IMR-90 (cell line): ENCODE data around the gene OR5AC2. TPM values are rescaled to one million over a fixed set of nuclear protein-coding genes. Genes with fewer than 3 reads are reported as not detected.

Experiments
- ATAC-seq: fragments of 200-7000 bp; cut with Tn5 transposase; 2 replicates; pipeline ENCODE4 v1.9.1; 2020; ENCODE audit warnings: low read depth, mild to moderate bottlenecking, moderate library complexity
- BruUV-seq: library from RNA; stranded (reverse); fragments of 400-500 nt; replicated peaks from 2 replicates; lab custom pipeline; 2021; lab: Mats Ljungman, UMichigan
- CTCF ChIA-PET: fragments of 300-600 bp; formaldehyde crosslinking; extraction: SDS; loops from one replicate; lab custom pipeline; 2021; ENCODE audit warnings: antibody characterized with exemption; lab: Yijun Ruan, JAX
- POLR2A ChIA-PET: fragments of 300-600 bp; sonication (Branson Sonifier 250); formaldehyde crosslinking; loops from one replicate; lab custom pipeline; 2022; ENCODE audit warnings: antibody characterized with exemption; ENCODE audit not compliant: unreplicated experiment; lab: Charles Lee
- DNase-seq: peaks from one replicate; pipeline ENCODE4 v3.0.0; 2013
- H2AFZ ChIP-seq: replicated peaks from 2 replicates; pipeline ENCODE3; 2013; ENCODE audit warnings: low read length, mild to moderate bottlenecking; ENCODE audit not compliant: poor library complexity
- H2AK5ac ChIP-seq: 2 replicates; pipeline ENCODE4 v1.6.1; 2013; ENCODE audit warnings: low read depth, low read length, inconsistent platforms
- H2AK9ac ChIP-seq: replicated peaks from 2 replicates; pipeline ENCODE3; 2013; ENCODE audit warnings: mild to moderate bottlenecking, low read depth, low read length, moderate library complexity; ENCODE audit not compliant: poor library complexity
- H2BK120ac ChIP-seq: 2 replicates; pipeline ENCODE4 v1.6.1; 2013; ENCODE audit warnings: low read depth, low read length, inconsistent platforms
- H2BK15ac ChIP-seq: 3 replicates; pipeline ENCODE4 v1.6.1; 2013; ENCODE audit warnings: low read depth, low read length, inconsistent platforms
- H2BK20ac ChIP-seq: 2 replicates; pipeline ENCODE4 v1.6.1; 2013; ENCODE audit warnings: low read depth, mild to moderate bottlenecking, inconsistent platforms, low read length, moderate library complexity
- H2BK5ac ChIP-seq: 2 replicates; pipeline ENCODE4 v1.6.1; 2013; ENCODE audit warnings: mild to moderate bottlenecking, low read depth, low read length, inconsistent platforms; ENCODE audit not compliant: poor library complexity, severe bottlenecking
- H3K14ac ChIP-seq: replicated peaks from 2 replicates; pipeline ENCODE4 v1.6.1; 2013; ENCODE audit warnings: low read depth, low read length, inconsistent platforms
- H3K18ac ChIP-seq: 2 replicates; pipeline ENCODE4 v1.6.1; 2013; ENCODE audit warnings: low read depth, low read length, control low read depth
- H3K23ac ChIP-seq: 2 replicates; pipeline ENCODE4 v1.6.1; 2013; ENCODE audit warnings: low read depth, low read length, inconsistent platforms
- H3K27ac ChIP-seq: 2 replicates; pipeline ENCODE4 v1.5.1; 2013; ENCODE audit warnings: mild to moderate bottlenecking, control low read depth, low read length; ENCODE audit not compliant: insufficient read depth
- H3K27me3 ChIP-seq: 2 replicates; pipeline ENCODE4 v1.6.1; 2013; ENCODE audit warnings: low read length; ENCODE audit not compliant: control insufficient read depth, insufficient read depth
- H3K36me3 ChIP-seq: 2 replicates; pipeline ENCODE4 v1.6.1; 2013; ENCODE audit warnings: low read length, mixed read lengths; ENCODE audit not compliant: control insufficient read depth, insufficient read depth
- H3K4ac ChIP-seq: 2 replicates; pipeline ENCODE4 v1.6.1; 2013; ENCODE audit warnings: low read depth, low read length, inconsistent platforms
- H3K4me1 ChIP-seq: 2 replicates; pipeline ENCODE4 v1.6.1; 2013; ENCODE audit warnings: low read length, mixed read lengths; ENCODE audit not compliant: control insufficient read depth, insufficient read depth
- H3K4me2 ChIP-seq: 2 replicates; pipeline ENCODE4 v1.6.1; 2013; ENCODE audit warnings: low read depth, mild to moderate bottlenecking, control low read depth, low read length, moderate library complexity
- H3K4me3 ChIP-seq: 2 replicates; pipeline ENCODE4 v1.5.1; 2013; ENCODE audit warnings: low read depth, mild to moderate bottlenecking, control low read depth, low read length, moderate library complexity; ENCODE audit not compliant: insufficient read depth
- H3K56ac ChIP-seq: 2 replicates; pipeline ENCODE4 v1.6.1; 2013; ENCODE audit warnings: low read length, inconsistent platforms; ENCODE audit not compliant: insufficient read depth; ENCODE audit errors: extremely low read depth
- H3K79me1 ChIP-seq, 2 experiments: 2 replicates each; pipeline ENCODE4 v1.6.1; 2013; ENCODE audit warnings: low read length in 2 of 2, inconsistent platforms in 1 of 2, low read depth in 1 of 2
- H3K9ac ChIP-seq: 2 replicates; pipeline ENCODE4 v1.6.1; 2013; ENCODE audit warnings: low read depth, low read length, control low read depth
- H3K9me1 ChIP-seq: 2 replicates; pipeline ENCODE4 v1.6.1; 2013; ENCODE audit warnings: low read length, inconsistent platforms; ENCODE audit not compliant: insufficient read depth
- H3K9me3 ChIP-seq: 2 replicates; pipeline ENCODE4 v1.6.1; 2013; ENCODE audit warnings: low read length; ENCODE audit not compliant: control insufficient read depth, insufficient read depth
- H4K20me1 ChIP-seq: 2 replicates; pipeline ENCODE4 v1.6.1; 2013; ENCODE audit warnings: low read length, inconsistent platforms; ENCODE audit not compliant: insufficient read depth
- H4K5ac ChIP-seq: 2 replicates; pipeline ENCODE4 v1.6.1; 2013; ENCODE audit warnings: mild to moderate bottlenecking, low read depth, low read length, control low read depth
- H4K8ac ChIP-seq, 2 experiments: 2 replicates each; pipeline ENCODE4 v1.6.1; 2013; ENCODE audit warnings: low read depth in 2 of 2, low read length in 2 of 2, control low read depth in 1 of 2, inconsistent platforms in 1 of 2
- H4K91ac ChIP-seq: 2 replicates; pipeline ENCODE4 v1.6.1; 2013; ENCODE audit warnings: low read depth, low read length, inconsistent platforms; ENCODE audit not compliant: insufficient read depth
- BHLHE40 ChIP-seq: fragments of 150-350 bp; IDR thresholded peaks from 2 replicates; pipeline ENCODE4 v1.6.1; 2016; ENCODE audit warnings: mild to moderate bottlenecking, low read depth, low read length
- CHD1 ChIP-seq: IDR thresholded peaks from 2 replicates; pipeline ENCODE4 v1.6.1; 2012; ENCODE audit warnings: low read depth, low read length, improper control_type of control experiment
- FOS ChIP-seq: fragments of 150-350 bp; IDR thresholded peaks from 2 replicates; pipeline ENCODE4 v1.6.1; 2016; ENCODE audit warnings: low read depth, low read length
- MAZ ChIP-seq: IDR thresholded peaks from 2 replicates; pipeline ENCODE4 v1.6.1; 2012; ENCODE audit warnings: low read depth, mild to moderate bottlenecking, low read length, improper control_type of control experiment, moderate library complexity, borderline replicate concordance
- RFX5 ChIP-seq: IDR thresholded peaks from 2 replicates; pipeline ENCODE4 v1.8.0; 2012; ENCODE audit warnings: low read depth, mild to moderate bottlenecking, low read length, moderate library complexity
- WGBS, 2 experiments: methylation state at CpG; one replicate each; pipeline versions ENCODE4 v1.1.5 to v1.1.7; 2013; ENCODE audit warnings: missing lambda C conversion rate in 2 of 2; ENCODE audit not compliant: insufficient read length in 1 of 2; ENCODE audit errors: extremely low coverage in 2 of 2; 5-methylcytosine and 5-hydroxymethylcytosine counted together
- dilution Hi-C: fragments of 300-500 bp; cut with HindIII; formaldehyde crosslinking; loops from one replicate; pipeline ENCODE4 v1.14.3; 2018; ENCODE audit warnings: low sequenced_read_pairs; ENCODE audit not compliant: unreplicated experiment
- in situ Hi-C: fragments of 300-500 bp; cut with MboI; formaldehyde crosslinking; loops from 3 replicates; pipeline ENCODE4 v1.14.3; 2019; ENCODE audit warnings: low sequenced_read_pairs, inconsistent platforms, mixed read lengths
- intact Hi-C: fragments of 100-400 bp; cut with micrococcal nuclease; formaldehyde crosslinking; loops from 2 replicates; pipeline ENCODE4 v1.10.0; 2022
- polyA plus RNA-seq, 3 experiments: library from polyadenylated mRNA; depleted of rRNA; stranded (reverse); fragments of >200 nt; gene quantifications; 2 replicates each; pipeline ENCODE4 v1.2.3, GENCODE V29; 2012; ENCODE audit warnings: low replicate concordance in 1 of 3
- total RNA-seq: library from RNA; depleted of rRNA; stranded (reverse); fragments of >200 nt; gene quantifications from 2 replicates; pipeline ENCODE4 v1.2.3, GENCODE V29; 2012
- TF ChIP-seq, protein P1 (sequence below): fragments of 150-350 bp; IDR thresholded peaks from 2 replicates; pipeline ENCODE4 v1.6.1; 2016; ENCODE audit warnings: low read depth, mild to moderate bottlenecking, low read length, moderate library complexity, borderline replicate concordance

OR5AC2 gene
- total and polyA plus RNA-seq, 2 of the 4 experiments (the other 2 are of a cell fraction), result not detected

DNA sequence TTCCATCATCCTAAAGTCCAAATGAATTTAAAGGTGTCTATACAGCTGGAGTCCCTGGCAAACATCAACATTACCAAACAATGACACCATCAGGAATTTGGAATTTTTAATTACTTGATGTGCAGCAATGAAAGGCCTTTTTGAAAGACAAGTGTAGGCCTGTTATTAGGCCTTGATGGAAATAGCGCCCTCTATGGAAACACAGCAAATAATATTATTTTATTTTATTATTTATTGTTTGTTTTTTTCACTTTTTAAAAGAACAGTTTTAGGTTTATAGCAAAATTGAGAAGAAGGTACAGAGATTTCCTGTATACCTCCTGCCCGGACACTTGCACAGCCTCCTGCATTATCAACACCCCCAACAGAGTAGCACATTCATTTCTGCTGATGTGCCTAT lies 18.1 kb upstream of the OR5AC2 start:
- Histone ChIP-seq H3K4ac (no peak overlapping the region), H2BK15ac (no peak overlapping the region), H3K56ac (no peak overlapping the region), H2BK5ac (no peak overlapping the region), H3K18ac (no peak overlapping the region), H3K4me2 (no peak overlapping the region), H3K9me1 (no peaks in the 10 kb centered on the region), H4K91ac (no peak overlapping the region), H2AK9ac (no peak overlapping the region), H3K23ac (no peak overlapping the region), H3K79me1 (no peaks in the 10 kb centered on the region), H3K4me3 (no peak overlapping the region), H4K20me1 (no peaks in the 10 kb centered on the region), H2AFZ (no peak overlapping the region), H3K4me1 (no peaks in the 10 kb centered on the region), H3K9ac (no peak overlapping the region), H2BK20ac (no peak overlapping the region), H4K8ac (no peak overlapping the region), H3K36me3 (no peaks in the 10 kb centered on the region), H3K9me3 (no peaks in the 10 kb centered on the region), H2BK120ac (no peak overlapping the region), H3K14ac (no peak overlapping the region), H3K27me3 (no peaks in the 10 kb centered on the region), H3K27ac (no peak overlapping the region), H4K5ac (no peak overlapping the region), H2AK5ac (no peak overlapping the region)
- ChIA-PET CTCF (no interaction called here), POLR2A (no interaction called here)
- intact Hi-C loops, result loop anchor here (2.0 kb wide), 1 partner anchor 28 kb away; no protein-coding TSS in a partner anchor
- DNase-seq (no peak), ATAC-seq (no peak)
- WGBS, 2 experiments, result no CpG with 5 or more reads among the region's 2 CpGs
- dilution Hi-C loops, result no loop called here
- no TSS peak for BruUV-seq
- TF ChIP-seq RFX5, result no peak
- no peak for TF ChIP-seq CHD1
- TF ChIP-seq MAZ, result no peak
- TF ChIP-seq BHLHE40, result no peak
- no peak for TF ChIP-seq FOS
- TF ChIP-seq, protein P1, sequence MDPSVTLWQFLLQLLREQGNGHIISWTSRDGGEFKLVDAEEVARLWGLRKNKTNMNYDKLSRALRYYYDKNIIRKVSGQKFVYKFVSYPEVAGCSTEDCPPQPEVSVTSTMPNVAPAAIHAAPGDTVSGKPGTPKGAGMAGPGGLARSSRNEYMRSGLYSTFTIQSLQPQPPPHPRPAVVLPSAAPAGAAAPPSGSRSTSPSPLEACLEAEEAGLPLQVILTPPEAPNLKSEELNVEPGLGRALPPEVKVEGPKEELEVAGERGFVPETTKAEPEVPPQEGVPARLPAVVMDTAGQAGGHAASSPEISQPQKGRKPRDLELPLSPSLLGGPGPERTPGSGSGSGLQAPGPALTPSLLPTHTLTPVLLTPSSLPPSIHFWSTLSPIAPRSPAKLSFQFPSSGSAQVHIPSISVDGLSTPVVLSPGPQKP, result no peak
- in situ Hi-C loops, result no loop called here
